ENCODE results near the gene BUB1B.

DNA sequence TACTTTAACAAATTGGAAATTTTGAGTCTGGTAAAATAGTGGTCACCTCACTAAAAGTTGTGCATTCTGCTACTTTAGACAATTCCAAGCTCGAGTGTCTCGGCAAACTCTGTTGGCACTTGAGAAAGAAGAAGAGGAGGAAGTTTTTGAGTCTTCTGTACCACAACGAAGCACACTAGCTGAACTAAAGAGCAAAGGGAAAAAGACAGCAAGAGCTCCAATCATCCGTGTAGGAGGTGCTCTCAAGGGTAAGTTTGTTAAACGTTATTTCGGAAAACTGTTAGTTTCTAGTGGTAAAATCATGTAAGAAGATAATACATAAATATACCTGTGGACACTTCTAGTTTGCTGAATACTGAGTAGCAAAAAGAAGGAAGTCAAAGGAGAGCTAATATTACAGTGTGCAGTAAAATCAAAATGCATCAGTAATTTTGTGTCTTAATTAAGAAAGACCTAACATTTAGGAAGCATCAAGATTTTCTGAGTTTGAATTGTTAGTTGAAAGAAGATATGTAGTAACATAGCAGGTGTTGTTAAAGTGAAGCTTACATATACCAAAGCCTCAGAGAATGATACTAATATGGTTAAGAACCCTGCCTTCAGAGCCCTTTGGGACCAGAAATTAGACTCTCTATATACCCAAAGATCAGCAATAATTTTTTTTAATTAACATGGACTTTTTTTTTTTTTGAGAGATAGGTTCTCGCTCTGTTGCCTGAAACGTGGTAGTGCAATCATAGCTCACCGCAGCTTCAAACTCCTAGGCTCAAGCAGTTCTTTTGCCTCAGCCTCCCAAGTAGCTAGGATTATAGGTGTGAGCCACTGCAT is 23.0 kb downstream of the BUB1B start:
- TF ChIP-seq, protein P1, sequence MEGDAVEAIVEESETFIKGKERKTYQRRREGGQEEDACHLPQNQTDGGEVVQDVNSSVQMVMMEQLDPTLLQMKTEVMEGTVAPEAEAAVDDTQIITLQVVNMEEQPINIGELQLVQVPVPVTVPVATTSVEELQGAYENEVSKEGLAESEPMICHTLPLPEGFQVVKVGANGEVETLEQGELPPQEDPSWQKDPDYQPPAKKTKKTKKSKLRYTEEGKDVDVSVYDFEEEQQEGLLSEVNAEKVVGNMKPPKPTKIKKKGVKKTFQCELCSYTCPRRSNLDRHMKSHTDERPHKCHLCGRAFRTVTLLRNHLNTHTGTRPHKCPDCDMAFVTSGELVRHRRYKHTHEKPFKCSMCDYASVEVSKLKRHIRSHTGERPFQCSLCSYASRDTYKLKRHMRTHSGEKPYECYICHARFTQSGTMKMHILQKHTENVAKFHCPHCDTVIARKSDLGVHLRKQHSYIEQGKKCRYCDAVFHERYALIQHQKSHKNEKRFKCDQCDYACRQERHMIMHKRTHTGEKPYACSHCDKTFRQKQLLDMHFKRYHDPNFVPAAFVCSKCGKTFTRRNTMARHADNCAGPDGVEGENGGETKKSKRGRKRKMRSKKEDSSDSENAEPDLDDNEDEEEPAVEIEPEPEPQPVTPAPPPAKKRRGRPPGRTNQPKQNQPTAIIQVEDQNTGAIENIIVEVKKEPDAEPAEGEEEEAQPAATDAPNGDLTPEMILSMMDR (IDR thresholded peaks at IDR 0.05), result no peak
- TF ChIP-seq POLR2AphosphoS5 (IDR thresholded peaks at IDR 0.05), result no peak

Measured in prostate gland (tissue), 2 donors.